Astrocyte (in vitro differentiated cells and primary cell): ENCODE results near the gene WNT7B. TPM values are rescaled to one million over a fixed set of nuclear protein-coding genes. Genes with fewer than 3 reads are reported as not detected.

Source experiments
- DNase-seq: peaks from one replicate; pipeline ENCODE4 v3.0.0-alpha.2; 2010; ENCODE audit warnings: low read depth
- FAIRE-seq: peaks from 2 replicates; lab custom pipeline; 2011; peaks lifted over from hg19 to GRCh38; lab: Jason Lieb, UNC
- H2AFZ ChIP-seq: 2 replicates; pipeline ENCODE4 v1.6.0; 2012; ENCODE audit warnings: low read depth, low read length, inconsistent platforms
- H3K27ac ChIP-seq: 2 replicates; pipeline ENCODE4 v1.5.1; 2011; ENCODE audit warnings: low read depth, low read length, inconsistent platforms
- H3K27me3 ChIP-seq: 2 replicates; pipeline ENCODE4 v1.6.0; 2011; ENCODE audit warnings: low read length, inconsistent platforms; ENCODE audit not compliant: insufficient read depth
- H3K36me3 ChIP-seq: 2 replicates; pipeline ENCODE4 v1.5.1; 2011; ENCODE audit warnings: low read length, inconsistent platforms; ENCODE audit not compliant: insufficient read depth
- H3K4me1 ChIP-seq: 2 replicates; pipeline ENCODE4 v1.5.1; 2011; ENCODE audit warnings: low read length, inconsistent platforms; ENCODE audit not compliant: insufficient read depth
- H3K4me2 ChIP-seq: 2 replicates; pipeline ENCODE4 v1.6.0; 2012; ENCODE audit warnings: low read length, inconsistent platforms
- H3K4me3 ChIP-seq: 2 replicates; pipeline ENCODE4 v1.5.1; 2011; ENCODE audit warnings: low read depth, mild to moderate bottlenecking, low read length, inconsistent platforms; ENCODE audit not compliant: insufficient read depth
- H3K79me2 ChIP-seq: 2 replicates; pipeline ENCODE4 v1.6.0; 2012; ENCODE audit warnings: mild to moderate bottlenecking, low read length, inconsistent platforms; ENCODE audit not compliant: insufficient read depth
- H3K9ac ChIP-seq: 2 replicates; pipeline ENCODE4 v1.6.0; 2012; ENCODE audit warnings: mild to moderate bottlenecking, low read length, inconsistent platforms
- H3K9me3 ChIP-seq: 2 replicates; pipeline ENCODE4 v1.5.1; 2012; ENCODE audit warnings: low read depth, mild to moderate bottlenecking, low read length, inconsistent platforms; ENCODE audit not compliant: insufficient read depth
- H4K20me1 ChIP-seq: 2 replicates; pipeline ENCODE4 v1.6.0; 2012; ENCODE audit warnings: low read length, inconsistent platforms; ENCODE audit not compliant: insufficient read depth
- H3K27ac Mint-ChIP-seq: one replicate; pipeline ENCODE4 v1.8.0; 2021; ENCODE audit warnings: mild to moderate bottlenecking, mixed read lengths; ENCODE audit not compliant: unreplicated experiment
- H3K27me3 Mint-ChIP-seq: one replicate; pipeline ENCODE4 v1.8.0; 2021; ENCODE audit warnings: low read depth, mixed read lengths; ENCODE audit not compliant: unreplicated experiment
- H3K36me3 Mint-ChIP-seq: one replicate; pipeline ENCODE4 v1.8.0; 2021; ENCODE audit warnings: low read depth, mixed read lengths; ENCODE audit not compliant: unreplicated experiment
- H3K4me1 Mint-ChIP-seq: one replicate; pipeline ENCODE4 v1.8.0; 2021; ENCODE audit warnings: low read depth, mixed read lengths; ENCODE audit not compliant: unreplicated experiment
- H3K4me3 Mint-ChIP-seq: one replicate; pipeline ENCODE4 v1.8.0; 2021; ENCODE audit warnings: mild to moderate bottlenecking, moderate library complexity, mixed read lengths; ENCODE audit not compliant: unreplicated experiment
- H3K9me3 Mint-ChIP-seq: one replicate; pipeline ENCODE4 v1.8.0; 2021; ENCODE audit warnings: mild to moderate bottlenecking, mixed read lengths; ENCODE audit not compliant: unreplicated experiment
- CTCF ChIP-seq: IDR thresholded peaks from 2 replicates; pipeline ENCODE4 v1.5.1; 2011; ENCODE audit warnings: low read depth, mild to moderate bottlenecking, inconsistent platforms, low read length, moderate library complexity; ENCODE audit not compliant: insufficient read depth
- EZH2 ChIP-seq: IDR thresholded peaks from 2 replicates; pipeline ENCODE4 v1.6.1; 2012; ENCODE audit warnings: mild to moderate bottlenecking, low read length, inconsistent platforms; ENCODE audit not compliant: insufficient read depth
- total RNA-seq: library from RNA; stranded (reverse); gene quantifications from 2 replicates; pipeline ENCODE4 v1.2.1, GENCODE V29; 2021

WNT7B gene
- total RNA-seq, 1 donor from 2014 or later: 1.7 TPM

- no peak overlapping the region for H3K27ac Mint-ChIP-seq
- no peak for FAIRE-seq
Observed at GRCh38 chr22:45890351-45890635, 86.7 kb downstream of the WNT7B start.

DNA sequence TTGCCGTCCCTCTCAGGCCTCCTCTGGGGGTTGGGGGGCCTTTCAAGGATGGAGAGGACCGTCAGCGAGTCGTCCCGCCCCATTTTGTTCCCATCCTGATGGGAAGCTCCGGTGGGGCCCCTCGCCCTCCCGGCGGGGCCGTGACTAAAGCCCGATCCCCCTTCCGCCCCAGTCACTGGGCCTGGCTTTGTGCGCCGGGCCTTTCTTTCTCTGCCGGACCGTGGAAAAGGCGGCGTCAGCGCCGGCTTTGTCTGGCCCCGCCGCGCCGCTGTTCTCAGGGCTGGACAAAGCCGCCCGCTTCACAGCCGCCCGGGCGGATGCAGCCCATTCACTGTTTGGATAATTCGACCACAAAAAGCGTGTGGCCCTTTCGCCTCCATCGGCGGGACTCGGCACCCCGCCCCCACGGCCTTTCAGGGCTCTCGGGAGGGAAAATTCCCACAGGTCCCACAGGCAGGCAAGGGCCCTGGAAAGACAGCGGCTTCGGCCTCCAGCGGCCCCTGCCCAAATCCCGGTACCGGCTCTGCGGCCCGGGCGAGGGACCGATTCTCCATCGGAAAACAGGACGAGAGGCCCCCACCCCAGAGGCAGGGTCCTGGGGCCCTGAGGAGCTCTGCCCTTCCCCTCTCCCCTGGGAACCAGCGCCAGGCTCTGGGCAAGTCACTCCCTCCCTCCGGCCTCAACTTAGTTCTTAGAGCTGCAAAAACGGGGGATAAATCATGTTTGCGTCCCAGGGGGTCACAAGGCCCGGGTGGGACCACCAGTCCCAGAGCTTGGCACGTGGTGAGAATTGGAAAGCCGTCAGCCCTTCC, 87.2 kb downstream of the WNT7B start:
- Histone ChIP-seq H3K9ac (peak overlapping the region; percentile 71), H3K4me1 (peaks cover 26% of the 10 kb centered on the region), H3K36me3 (no peaks in the 10 kb centered on the region), H3K9me3 (no peaks in the 10 kb centered on the region), H3K4me3 (peak overlapping the region; percentile 17), H4K20me1 (no peaks in the 10 kb centered on the region), H3K27ac (no peak overlapping the region), H3K27me3 (no peaks in the 10 kb centered on the region), H2AFZ (peak overlapping the region; percentile 80), H3K79me2 (no peaks in the 10 kb centered on the region), H3K4me2 (peak overlapping the region; percentile 78)
- H3K27ac Mint-ChIP-seq: no peak overlapping the region
- no peaks in the 10 kb centered on the region for H3K36me3 Mint-ChIP-seq
- DNase-seq (peak; percentile 40), FAIRE-seq (no peak)
- TF ChIP-seq CTCF (no peak), EZH2 (no peak)
- H3K4me3 Mint-ChIP-seq: no peak overlapping the region
- no peaks in the 10 kb centered on the region for H3K9me3 Mint-ChIP-seq
- peaks cover 34% of the 10 kb centered on the region for H3K27me3 Mint-ChIP-seq
- no peaks in the 10 kb centered on the region for H3K4me1 Mint-ChIP-seq

More at GRCh38 chr22:45890351-45890635, 86.7 kb downstream of the WNT7B start:
- no peaks in the 10 kb centered on the region for H3K9me3 Mint-ChIP-seq
- no peaks in the 10 kb centered on the region for H4K20me1 ChIP-seq
- peaks cover 26% of the 10 kb centered on the region for H3K4me1 ChIP-seq
- peaks cover 37% of the 10 kb centered on the region for H3K27me3 Mint-ChIP-seq
- H3K36me3 Mint-ChIP-seq: no peaks in the 10 kb centered on the region
- no peaks in the 10 kb centered on the region for H3K27me3 ChIP-seq
- H2AFZ ChIP-seq: peak overlapping the region; percentile 80
- no peak overlapping the region for H3K4me3 ChIP-seq
- H3K79me2 ChIP-seq: no peaks in the 10 kb centered on the region
- no peak overlapping the region for H3K9ac ChIP-seq
- TF ChIP-seq CTCF (no peak), EZH2 (no peak)
- no peak for DNase-seq
- no peak overlapping the region for H3K4me2 ChIP-seq
- H3K9me3 ChIP-seq: no peaks in the 10 kb centered on the region
- no peaks in the 10 kb centered on the region for H3K36me3 ChIP-seq
- no peak overlapping the region for H3K27ac ChIP-seq
- H3K4me1 Mint-ChIP-seq: no peaks in the 10 kb centered on the region
- no peak overlapping the region for H3K4me3 Mint-ChIP-seq

GRCh38 chr22:45889093-45889538, 87.8 kb downstream of the WNT7B start:
- Histone ChIP-seq H3K27ac (no peak overlapping the region), H3K4me2 (peak overlapping the region; percentile 78), H3K27me3 (no peaks in the 10 kb centered on the region), H2AFZ (peak overlapping the region; percentile 80), H3K9ac (peak overlapping the region; percentile 71), H4K20me1 (no peaks in the 10 kb centered on the region), H3K4me1 (peaks cover 26% of the 10 kb centered on the region), H3K36me3 (no peaks in the 10 kb centered on the region), H3K79me2 (no peaks in the 10 kb centered on the region), H3K9me3 (no peaks in the 10 kb centered on the region), H3K4me3 (no peak overlapping the region)
- TF ChIP-seq CTCF: no peak
- TF ChIP-seq EZH2: no peak
- DNase-seq: no peak
- FAIRE-seq: no peak
- Mint-ChIP-seq H3K27ac (no peak overlapping the region), H3K9me3 (no peaks in the 10 kb centered on the region), H3K4me1 (no peaks in the 10 kb centered on the region), H3K27me3 (peaks cover 32% of the 10 kb centered on the region), H3K36me3 (no peaks in the 10 kb centered on the region), H3K4me3 (no peak overlapping the region)
